Neural progenitor cell (in vitro differentiated cells): Measurements from ENCODE around the gene NTRK3. TPM values are rescaled to one million over a fixed set of nuclear protein-coding genes. Genes with fewer than 3 reads are reported as not detected.

ENCODE experiments used
- DNase-seq: peaks from one replicate; pipeline ENCODE4 v3.0.0-alpha.2; 2016; ENCODE audit warnings: low spot score
- H2AFZ ChIP-seq: fragments of 200-600 bp; sonication (generic); replicated peaks from 2 replicates; pipeline ENCODE4 v1.6.1; 2016; ENCODE audit warnings: antibody characterized with exemption
- H3F3A ChIP-seq: fragments of 200-600 bp; sonication (generic); 2 replicates; pipeline ENCODE4 v1.6.1; 2016; ENCODE audit warnings: antibody characterized with exemption, low read depth
- H3K27ac ChIP-seq: fragments of 200-600 bp; sonication (generic); 2 replicates; pipeline ENCODE4 v1.5.1; 2016; ENCODE audit warnings: mild to moderate bottlenecking
- H3K27me3 ChIP-seq: fragments of 200-600 bp; sonication (generic); 2 replicates; pipeline ENCODE4 v1.6.1; 2016; ENCODE audit warnings: mild to moderate bottlenecking, moderate library complexity
- H3K36me3 ChIP-seq: fragments of 200-600 bp; sonication (generic); 2 replicates; pipeline ENCODE4 v1.5.1; 2016
- H3K4me1 ChIP-seq: fragments of 200-600 bp; sonication (generic); 2 replicates; pipeline ENCODE4 v1.6.1; 2016; ENCODE audit warnings: mixed run types
- H3K4me2 ChIP-seq: fragments of 200-600 bp; sonication (generic); 2 replicates; pipeline ENCODE4 v1.6.1; 2016
- H3K4me3 ChIP-seq: fragments of 200-600 bp; sonication (generic); 2 replicates; pipeline ENCODE4 v1.5.1; 2016
- H3K79me2 ChIP-seq: fragments of 200-600 bp; sonication (generic); 2 replicates; pipeline ENCODE4 v1.6.1; 2016; ENCODE audit warnings: low read depth
- H3K9ac ChIP-seq: fragments of 200-600 bp; sonication (generic); 2 replicates; pipeline ENCODE4 v1.6.1; 2016
- H3K9me3 ChIP-seq: fragments of 200-600 bp; sonication (generic); 2 replicates; pipeline ENCODE4 v1.5.1; 2016; ENCODE audit warnings: low read depth
- H4K20me1 ChIP-seq: fragments of 200-600 bp; sonication (generic); 2 replicates; pipeline ENCODE4 v1.6.1; 2016; ENCODE audit warnings: low read depth
- H3K27ac Mint-ChIP-seq: 3 replicates; pipeline ENCODE4 v1.8.0; 2021; ENCODE audit warnings: mixed read lengths
- H3K27me3 Mint-ChIP-seq: 2 replicates; pipeline ENCODE4 v1.8.0; 2022; ENCODE audit warnings: low read depth, mild to moderate bottlenecking, inconsistent platforms, moderate library complexity, mixed read lengths; ENCODE audit not compliant: insufficient read depth
- H3K36me3 Mint-ChIP-seq: 3 replicates; pipeline ENCODE4 v1.8.0; 2021; ENCODE audit warnings: mixed read lengths
- H3K4me1 Mint-ChIP-seq: 3 replicates; pipeline ENCODE4 v1.8.0; 2021; ENCODE audit warnings: mixed read lengths
- H3K4me3 Mint-ChIP-seq: 3 replicates; pipeline ENCODE4 v1.8.0; 2021; ENCODE audit warnings: mild to moderate bottlenecking, moderate library complexity, mixed read lengths
- H3K9me3 Mint-ChIP-seq: 3 replicates; pipeline ENCODE4 v1.8.0; 2020; ENCODE audit warnings: mixed read lengths
- EZH2 ChIP-seq: fragments of 200-600 bp; sonication (generic); IDR thresholded peaks from 2 replicates; pipeline ENCODE4 v1.6.1; 2017; ENCODE audit warnings: antibody characterized with exemption, mild to moderate bottlenecking, moderate library complexity
- EZH2phosphoT487 ChIP-seq: fragments of 200-600 bp; sonication (generic); IDR thresholded peaks from 2 replicates; pipeline ENCODE4 v1.6.1; 2017; ENCODE audit warnings: antibody characterized with exemption
- total RNA-seq: library from RNA; depleted of rRNA; stranded (reverse); fragments of >200 nt; gene quantifications from 2 replicates; pipeline ENCODE4 v1.2.3, GENCODE V29; 2015; ENCODE audit warnings: low replicate concordance
- TF ChIP-seq, protein P1 (sequence below): fragments of 200-600 bp; sonication (generic); IDR thresholded peaks from 2 replicates; pipeline ENCODE4 v1.5.1; 2017; ENCODE audit warnings: antibody characterized with exemption, mild to moderate bottlenecking

NTRK3 gene
- total RNA-seq, 1 donor from 2014 or later = 2.0 TPM

DNA sequence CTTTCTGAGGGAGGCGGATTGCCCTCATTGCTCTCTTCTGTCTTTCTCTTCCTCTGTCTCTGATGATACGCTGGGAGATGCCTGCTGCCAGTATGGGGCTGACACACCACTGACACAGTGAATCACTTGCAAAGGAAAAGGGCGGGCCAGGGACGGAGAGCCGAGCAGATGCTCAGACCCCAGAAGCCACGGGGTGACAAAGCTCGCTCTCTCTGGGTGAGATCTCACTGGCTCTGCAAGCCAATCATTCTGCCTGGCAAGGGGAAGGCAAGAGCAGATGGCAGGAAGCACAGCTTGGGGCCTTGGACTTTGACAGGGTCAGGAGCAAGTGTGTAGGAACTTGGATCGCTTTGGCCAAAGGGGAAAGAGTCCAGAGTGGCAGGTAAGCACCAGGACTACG, 198.7 kb downstream of the NTRK3 start:
- Histone ChIP-seq H2AFZ (no peak overlapping the region), H4K20me1 (no peaks in the 10 kb centered on the region), H3K36me3 (no peaks in the 10 kb centered on the region), H3K4me3 (no peak overlapping the region), H3K79me2 (no peaks in the 10 kb centered on the region), H3K27me3 (no peaks in the 10 kb centered on the region), H3K9ac (no peak overlapping the region), H3K4me1 (no peaks in the 10 kb centered on the region), H3K27ac (no peak overlapping the region), H3F3A (no peaks in the 10 kb centered on the region), H3K9me3 (no peaks in the 10 kb centered on the region), H3K4me2 (no peak overlapping the region)
- TF ChIP-seq EZH2phosphoT487 (no peak), EZH2 (no peak)
- TF ChIP-seq, protein P1, sequence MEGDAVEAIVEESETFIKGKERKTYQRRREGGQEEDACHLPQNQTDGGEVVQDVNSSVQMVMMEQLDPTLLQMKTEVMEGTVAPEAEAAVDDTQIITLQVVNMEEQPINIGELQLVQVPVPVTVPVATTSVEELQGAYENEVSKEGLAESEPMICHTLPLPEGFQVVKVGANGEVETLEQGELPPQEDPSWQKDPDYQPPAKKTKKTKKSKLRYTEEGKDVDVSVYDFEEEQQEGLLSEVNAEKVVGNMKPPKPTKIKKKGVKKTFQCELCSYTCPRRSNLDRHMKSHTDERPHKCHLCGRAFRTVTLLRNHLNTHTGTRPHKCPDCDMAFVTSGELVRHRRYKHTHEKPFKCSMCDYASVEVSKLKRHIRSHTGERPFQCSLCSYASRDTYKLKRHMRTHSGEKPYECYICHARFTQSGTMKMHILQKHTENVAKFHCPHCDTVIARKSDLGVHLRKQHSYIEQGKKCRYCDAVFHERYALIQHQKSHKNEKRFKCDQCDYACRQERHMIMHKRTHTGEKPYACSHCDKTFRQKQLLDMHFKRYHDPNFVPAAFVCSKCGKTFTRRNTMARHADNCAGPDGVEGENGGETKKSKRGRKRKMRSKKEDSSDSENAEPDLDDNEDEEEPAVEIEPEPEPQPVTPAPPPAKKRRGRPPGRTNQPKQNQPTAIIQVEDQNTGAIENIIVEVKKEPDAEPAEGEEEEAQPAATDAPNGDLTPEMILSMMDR = no peak
- Mint-ChIP-seq H3K9me3 (no peaks in the 10 kb centered on the region), H3K36me3 (no peaks in the 10 kb centered on the region), H3K27me3 (peaks cover 11% of the 10 kb centered on the region), H3K27ac (no peak overlapping the region), H3K4me3 (no peak overlapping the region), H3K4me1 (peaks cover 3% of the 10 kb centered on the region)
- DNase-seq = no peak

DNA sequence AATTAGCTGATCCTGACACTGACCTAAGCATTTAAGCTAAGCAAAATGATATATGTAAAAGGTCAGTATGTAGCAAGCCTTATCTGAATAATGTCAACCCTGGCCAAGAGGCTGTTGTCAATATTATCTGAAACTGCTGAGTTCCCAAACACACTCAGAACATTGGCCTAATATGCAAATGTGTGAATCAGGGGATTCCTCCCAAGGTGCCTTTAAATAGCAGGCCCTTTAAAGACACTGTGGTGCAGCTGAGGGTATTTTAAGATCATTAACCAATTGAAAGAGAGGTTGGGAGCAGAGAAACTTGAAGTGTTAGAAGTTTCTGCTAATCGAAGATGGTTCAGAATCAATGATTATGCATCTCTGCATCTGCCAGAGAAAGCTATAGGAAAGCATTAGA, 207.0 kb downstream of the NTRK3 start:
- no peak overlapping the region for H3K4me3 ChIP-seq
- no peaks in the 10 kb centered on the region for H3K9me3 Mint-ChIP-seq
- H3K9me3 ChIP-seq = no peaks in the 10 kb centered on the region
- no peaks in the 10 kb centered on the region for H3K4me1 ChIP-seq
- DNase-seq = no peak
- H3K9ac ChIP-seq = no peak overlapping the region
- H3K27ac ChIP-seq = no peak overlapping the region
- H3K4me3 Mint-ChIP-seq = no peak overlapping the region
- no peak overlapping the region for H3K27ac Mint-ChIP-seq
- H3F3A ChIP-seq = no peaks in the 10 kb centered on the region
- H3K4me2 ChIP-seq = no peak overlapping the region
- H2AFZ ChIP-seq = no peak overlapping the region
- no peaks in the 10 kb centered on the region for H3K36me3 ChIP-seq
- no peaks in the 10 kb centered on the region for H4K20me1 ChIP-seq
- H3K27me3 Mint-ChIP-seq = peaks cover 5% of the 10 kb centered on the region
- H3K27me3 ChIP-seq = no peaks in the 10 kb centered on the region
- H3K4me1 Mint-ChIP-seq = no peaks in the 10 kb centered on the region
- H3K36me3 Mint-ChIP-seq = no peaks in the 10 kb centered on the region
- no peaks in the 10 kb centered on the region for H3K79me2 ChIP-seq
- TF ChIP-seq EZH2phosphoT487 = no peak
- TF ChIP-seq, protein P1 = no peak
- no peak for TF ChIP-seq EZH2

DNA sequence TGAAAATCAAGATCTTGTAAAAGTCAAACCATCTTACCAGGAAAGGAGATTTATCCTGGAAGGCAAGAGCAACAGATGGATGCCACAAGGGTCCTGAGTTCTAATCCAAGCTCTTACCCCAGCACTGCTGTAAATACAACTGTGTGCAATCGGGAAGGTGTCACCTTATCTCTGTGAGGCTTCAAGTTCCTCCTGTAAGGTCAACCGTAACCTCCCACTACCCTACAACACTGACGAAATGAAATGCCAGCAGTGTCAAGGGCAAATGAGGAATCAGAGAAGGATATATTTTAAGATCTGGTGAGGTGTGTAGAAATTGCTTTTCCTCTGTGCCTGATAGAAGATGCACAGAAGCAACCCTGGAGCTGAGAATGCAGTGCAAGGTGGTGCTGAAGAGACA, 207.8 kb downstream of the NTRK3 start:
- no peak overlapping the region for H2AFZ ChIP-seq
- Mint-ChIP-seq H3K4me3 (no peak overlapping the region), H3K4me1 (no peaks in the 10 kb centered on the region), H3K27me3 (peaks cover 3% of the 10 kb centered on the region), H3K9me3 (no peaks in the 10 kb centered on the region), H3K36me3 (no peaks in the 10 kb centered on the region), H3K27ac (no peak overlapping the region)
- no peak overlapping the region for H3K4me3 ChIP-seq
- no peak overlapping the region for H3K27ac ChIP-seq
- no peaks in the 10 kb centered on the region for H4K20me1 ChIP-seq
- no peaks in the 10 kb centered on the region for H3K9me3 ChIP-seq
- no peaks in the 10 kb centered on the region for H3K36me3 ChIP-seq
- H3K27me3 ChIP-seq = no peaks in the 10 kb centered on the region
- no peaks in the 10 kb centered on the region for H3K79me2 ChIP-seq
- DNase-seq = no peak
- H3K4me2 ChIP-seq = no peak overlapping the region
- TF ChIP-seq, protein P1 = no peak
- H3F3A ChIP-seq = no peaks in the 10 kb centered on the region
- H3K4me1 ChIP-seq = no peaks in the 10 kb centered on the region
- H3K9ac ChIP-seq = no peak overlapping the region

DNA sequence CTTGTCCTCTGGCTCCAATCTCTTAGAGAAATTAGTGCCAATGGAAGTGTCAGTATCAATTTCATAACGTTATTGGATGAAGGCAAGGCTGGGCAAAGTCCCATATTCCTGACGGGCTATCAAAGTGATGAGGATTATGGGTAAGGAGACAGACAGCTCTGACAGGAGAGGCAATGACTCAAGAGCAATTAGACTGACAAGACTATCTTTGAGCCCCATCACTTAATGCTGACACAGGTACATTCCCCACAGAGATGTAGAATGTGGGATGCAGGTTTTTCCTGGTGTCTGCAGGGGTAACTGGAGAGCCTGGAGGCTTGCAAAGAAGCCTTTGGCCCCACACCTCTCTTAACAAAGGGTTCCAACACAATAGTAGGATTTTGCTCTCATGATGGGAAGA, 208.3 kb downstream of the NTRK3 start:
- H3K4me1 ChIP-seq = no peaks in the 10 kb centered on the region
- H3K27ac Mint-ChIP-seq = no peak overlapping the region

More for the DNA sequence above, 208.3 kb downstream of the NTRK3 start:
- Mint-ChIP-seq H3K36me3 (no peaks in the 10 kb centered on the region), H3K27me3 (peaks cover 3% of the 10 kb centered on the region), H3K4me1 (no peaks in the 10 kb centered on the region), H3K9me3 (no peaks in the 10 kb centered on the region), H3K4me3 (no peak overlapping the region)
- H3F3A ChIP-seq = no peaks in the 10 kb centered on the region
- no peak overlapping the region for H2AFZ ChIP-seq
- H3K4me3 ChIP-seq = no peak overlapping the region
- DNase-seq = peak; percentile 18
- H4K20me1 ChIP-seq = no peaks in the 10 kb centered on the region
- TF ChIP-seq EZH2phosphoT487 (no peak), EZH2 (no peak)
- TF ChIP-seq, protein P1 = no peak
- H3K9me3 ChIP-seq = no peaks in the 10 kb centered on the region
- H3K79me2 ChIP-seq = no peaks in the 10 kb centered on the region
- no peaks in the 10 kb centered on the region for H3K36me3 ChIP-seq
- no peaks in the 10 kb centered on the region for H3K27me3 ChIP-seq
- H3K4me2 ChIP-seq = no peak overlapping the region
- H3K9ac ChIP-seq = no peak overlapping the region
- H3K27ac ChIP-seq = no peak overlapping the region
